ENCODE measurements around the gene HOXC11.

Gene HOXC11

DNA sequence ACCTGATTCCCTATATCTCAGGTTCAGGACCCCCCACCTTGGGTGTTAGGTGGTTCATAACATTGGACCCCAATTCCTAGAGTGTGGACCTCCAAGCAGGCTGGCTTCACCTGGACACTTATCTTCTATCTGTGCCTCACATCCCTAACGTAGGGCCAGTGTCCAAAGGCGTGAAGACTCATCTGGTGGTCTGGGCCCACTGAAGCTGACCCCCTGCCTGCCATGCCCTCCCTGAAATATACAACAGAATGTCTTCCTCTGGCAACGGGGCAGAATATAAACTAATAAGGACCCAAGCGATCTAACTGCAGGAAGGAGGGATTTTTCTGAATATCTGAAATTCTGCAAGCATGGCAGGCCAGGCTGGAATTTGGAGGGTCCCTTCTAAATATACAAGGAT is 28.7 kb upstream of the HOXC11 start:
- no peak for DNase-seq

DNA sequence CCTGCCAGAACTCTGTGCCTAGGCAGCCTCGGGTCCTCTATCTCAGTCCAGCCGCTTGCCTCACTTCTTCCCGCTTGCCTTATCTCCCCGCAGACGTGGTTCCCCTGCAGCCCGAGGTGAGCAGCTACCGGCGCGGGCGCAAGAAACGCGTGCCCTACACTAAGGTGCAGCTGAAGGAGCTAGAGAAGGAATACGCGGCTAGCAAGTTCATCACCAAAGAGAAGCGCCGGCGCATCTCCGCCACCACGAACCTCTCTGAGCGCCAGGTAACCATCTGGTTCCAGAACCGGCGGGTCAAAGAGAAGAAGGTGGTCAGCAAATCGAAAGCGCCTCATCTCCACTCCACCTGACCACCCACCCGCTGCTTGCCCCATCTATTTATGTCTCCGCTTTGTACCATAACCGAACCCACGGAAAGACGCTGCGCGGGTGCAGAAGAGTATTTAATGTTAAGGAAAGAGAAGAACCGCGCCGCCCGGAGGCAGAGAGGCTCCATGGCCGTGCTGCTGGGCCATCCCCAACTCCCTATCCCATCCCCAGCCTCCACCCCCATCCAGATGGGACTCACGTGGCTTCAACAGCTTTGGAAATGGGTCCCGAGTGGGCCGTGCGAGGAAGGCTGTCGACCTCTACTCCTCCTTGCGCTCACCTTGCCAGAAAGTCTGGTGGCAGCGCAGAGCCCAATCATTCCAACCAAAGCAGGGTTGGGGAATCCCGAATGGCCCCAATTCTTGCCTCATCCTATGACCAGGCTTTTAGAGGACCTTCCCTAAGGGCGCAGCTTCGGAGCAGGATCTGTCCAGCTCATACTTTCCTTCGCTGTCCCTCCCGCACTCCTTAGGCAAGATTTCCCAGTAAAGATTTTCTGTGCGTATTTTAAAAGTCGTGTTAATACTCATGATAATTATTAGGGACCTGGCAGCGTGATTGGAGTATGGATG is 27.7 kb upstream of the HOXC11 start:
- DNase-seq, result no peak

DNA sequence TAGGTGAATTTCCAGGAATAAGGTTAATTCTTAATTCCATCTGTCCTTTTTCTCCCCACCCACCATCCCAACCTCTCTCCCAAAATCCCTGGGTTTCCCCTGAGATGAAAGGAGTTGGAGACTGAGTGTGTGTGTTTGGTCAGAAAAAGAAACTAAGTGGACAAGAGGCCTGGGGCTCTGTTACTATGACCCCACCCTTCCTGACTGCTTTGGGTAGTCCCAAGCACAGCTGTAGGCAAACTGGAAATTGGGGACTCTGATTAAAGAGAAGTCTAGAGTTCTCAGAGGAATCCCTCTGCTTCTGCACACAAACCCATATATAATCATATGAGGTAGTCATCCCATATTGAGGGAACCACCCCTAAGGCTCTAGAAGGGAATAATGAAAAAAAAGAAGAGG is 25.2 kb upstream of the HOXC11 start:
- DNase-seq, result no peak

DNA sequence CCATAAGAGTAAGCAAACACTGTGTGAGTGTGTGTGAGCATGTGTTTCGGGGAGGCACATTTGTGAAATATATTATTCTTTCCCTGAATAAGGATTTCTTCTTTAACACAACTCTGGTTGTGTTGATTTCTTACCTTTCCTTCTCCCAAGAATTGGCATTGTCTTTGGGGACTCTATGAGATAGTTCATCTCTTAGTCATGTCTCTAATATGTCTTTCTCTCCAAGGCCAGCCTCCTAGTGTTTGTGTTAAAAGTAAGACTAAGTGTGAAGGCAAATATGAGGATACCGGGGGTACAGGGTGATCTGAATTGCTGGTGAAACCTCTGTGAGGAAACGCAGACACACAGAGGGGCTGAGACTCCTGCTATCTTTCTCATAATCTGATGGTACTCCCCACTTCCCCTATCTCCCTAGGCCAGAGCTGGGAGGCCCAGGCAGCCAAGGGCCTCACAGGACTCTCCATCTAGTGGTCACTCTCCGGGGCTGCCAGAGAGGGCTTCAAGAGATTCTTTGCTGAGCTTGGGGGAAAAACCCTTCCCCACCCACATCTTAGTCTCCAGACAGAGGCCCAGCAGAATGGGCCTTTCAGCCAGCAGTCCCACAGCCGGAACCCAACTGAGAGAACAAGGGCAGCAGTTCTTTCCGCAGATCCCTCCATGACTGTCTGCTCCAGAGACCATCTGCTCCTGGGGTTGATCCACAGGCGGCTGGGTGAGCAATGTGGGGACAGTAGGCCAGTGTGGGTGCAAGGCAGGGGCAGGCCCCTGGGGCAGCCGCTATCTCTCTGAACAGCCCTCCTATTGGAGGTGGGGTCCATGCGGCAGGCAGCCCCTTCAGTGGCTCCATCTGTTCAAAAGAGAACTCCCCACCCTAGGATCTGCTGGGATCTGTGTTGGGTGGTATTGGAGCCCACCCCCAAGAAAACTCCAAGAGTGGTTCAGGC is 24.0 kb upstream of the HOXC11 start:
- DNase-seq, result no peak

DNA sequence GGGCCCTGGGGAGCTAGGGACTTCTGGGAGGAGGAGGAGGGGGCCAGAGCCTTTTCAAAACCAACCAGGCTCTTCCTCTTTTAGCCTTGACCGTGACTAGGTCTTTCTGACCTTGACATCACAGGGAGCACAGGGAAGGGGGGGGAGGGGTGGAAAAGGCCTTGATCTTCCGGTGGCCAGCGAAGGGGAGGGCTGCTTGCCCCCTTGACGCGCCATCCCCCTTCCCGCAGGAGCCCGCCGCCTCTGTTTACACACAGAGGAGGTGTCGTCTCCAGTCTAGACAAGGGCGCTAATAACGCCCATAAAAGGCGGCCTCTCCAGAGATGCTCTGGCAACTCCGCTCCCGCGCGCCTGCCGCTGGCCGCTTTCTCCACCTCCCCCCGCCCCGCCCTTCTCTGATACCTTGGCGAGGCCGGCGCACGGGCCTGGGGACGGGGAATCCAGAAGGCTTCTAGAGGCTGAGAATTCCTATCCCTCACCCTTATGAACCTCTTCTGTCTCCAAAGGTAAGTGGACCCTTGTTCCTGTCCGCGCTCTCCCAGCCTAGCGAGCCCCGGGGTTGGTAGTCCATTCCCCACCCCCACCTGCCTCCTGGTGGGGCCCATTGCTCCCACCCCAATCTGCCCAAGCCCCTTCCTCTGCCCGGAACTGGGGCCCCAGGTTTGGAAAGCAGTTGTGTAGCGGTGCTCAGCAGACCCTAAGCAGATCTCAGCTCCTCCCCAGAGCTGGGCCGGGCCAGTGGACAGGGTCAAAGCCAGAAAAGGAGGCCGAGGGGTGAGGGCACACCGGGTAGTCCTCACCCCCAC is 23.1 kb upstream of the HOXC11 start:
- no peak for DNase-seq

DNA sequence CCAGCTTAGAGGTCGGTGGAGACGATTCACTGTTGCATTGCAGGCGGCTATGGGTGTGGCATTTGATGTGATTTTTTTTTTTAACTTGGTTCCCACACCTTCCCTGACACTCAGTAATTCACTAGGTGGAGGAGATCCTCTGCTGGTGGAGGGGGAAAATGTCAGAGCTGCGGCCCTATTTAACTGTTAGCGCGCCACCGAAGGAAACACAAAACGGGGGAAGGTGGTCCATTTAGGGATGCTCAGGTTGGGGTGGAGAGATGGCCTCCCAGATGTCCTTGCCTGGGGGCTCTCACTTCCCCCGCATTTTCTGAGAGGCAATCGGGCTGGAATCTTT is 22.5 kb upstream of the HOXC11 start:
- DNase-seq, result no peak

DNA sequence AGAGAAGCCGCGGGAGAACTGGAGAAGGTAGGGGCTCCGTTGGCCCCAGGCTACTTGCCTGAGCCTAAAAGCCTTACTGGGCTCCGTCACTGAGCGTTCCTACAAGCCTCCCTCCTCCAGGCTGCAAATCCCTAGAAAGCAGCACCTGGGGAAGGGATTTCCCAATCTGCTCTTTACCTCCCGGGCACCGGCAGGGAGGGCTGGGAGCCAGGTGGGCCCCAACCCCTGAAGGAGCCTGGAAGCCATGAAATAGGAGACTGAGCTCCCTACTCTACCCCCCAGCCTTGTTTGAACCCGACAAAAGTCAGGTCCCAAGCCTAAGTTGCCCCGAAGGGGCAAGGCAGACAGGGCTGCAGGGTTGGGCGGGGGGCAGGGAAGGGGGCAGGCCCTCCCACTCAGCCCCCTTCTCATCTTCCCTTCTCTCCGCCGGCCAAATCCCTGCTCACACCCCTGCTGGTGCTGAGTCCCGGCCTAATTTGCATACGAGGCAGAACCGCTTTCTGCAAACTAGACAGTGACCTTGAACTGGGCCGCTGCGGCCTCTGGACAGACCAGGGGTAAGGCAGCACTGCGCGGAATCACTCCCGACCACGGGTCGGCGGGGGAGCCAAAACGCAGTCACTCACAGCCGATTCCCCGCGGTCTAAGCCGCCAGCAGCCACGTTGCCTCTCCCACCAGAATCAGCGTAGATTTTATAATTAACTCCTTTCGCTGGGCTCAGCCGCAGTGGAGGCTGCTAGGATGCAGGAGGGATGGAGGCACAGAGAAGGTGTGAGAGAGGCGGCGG is 21.9 kb upstream of the HOXC11 start:
- no peak for DNase-seq

DNA sequence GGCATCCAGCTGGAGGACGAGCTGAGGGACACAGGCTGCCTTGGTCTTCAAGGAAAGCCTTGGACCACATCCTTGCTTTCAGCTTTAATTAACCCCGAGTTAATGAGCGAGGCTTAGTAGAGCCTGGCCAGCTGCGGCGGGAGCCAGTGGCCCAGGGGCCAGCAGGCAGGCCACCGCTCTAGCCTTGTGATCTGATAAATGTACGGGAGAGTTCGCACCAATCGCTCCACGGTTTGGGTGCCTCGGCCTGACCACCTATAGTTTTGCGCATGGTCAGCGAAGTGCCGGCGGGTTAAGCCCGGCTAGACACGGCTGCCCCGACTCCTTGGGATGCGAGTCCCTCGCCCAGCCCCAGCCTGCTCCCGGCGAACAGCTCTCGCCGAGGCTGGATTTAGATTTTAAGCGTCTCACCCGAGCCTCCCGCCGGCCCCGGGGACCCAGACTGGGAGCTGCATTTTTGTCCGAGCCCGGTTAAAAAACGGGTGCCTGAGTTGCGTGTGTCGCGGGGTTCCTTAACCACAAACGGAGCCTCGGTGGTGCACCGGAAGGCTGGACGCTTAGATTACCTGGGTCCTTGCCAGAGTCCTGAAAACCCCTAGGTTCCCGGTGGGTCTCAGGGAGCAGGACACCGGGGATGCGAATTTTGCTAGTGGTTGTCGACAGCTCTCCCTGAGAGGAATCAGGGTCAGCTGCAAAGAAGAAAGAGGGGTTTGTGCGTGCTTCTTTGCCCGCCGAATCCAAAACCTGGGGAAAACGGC is 21.2 kb upstream of the HOXC11 start:
- DNase-seq, result no peak

DNA sequence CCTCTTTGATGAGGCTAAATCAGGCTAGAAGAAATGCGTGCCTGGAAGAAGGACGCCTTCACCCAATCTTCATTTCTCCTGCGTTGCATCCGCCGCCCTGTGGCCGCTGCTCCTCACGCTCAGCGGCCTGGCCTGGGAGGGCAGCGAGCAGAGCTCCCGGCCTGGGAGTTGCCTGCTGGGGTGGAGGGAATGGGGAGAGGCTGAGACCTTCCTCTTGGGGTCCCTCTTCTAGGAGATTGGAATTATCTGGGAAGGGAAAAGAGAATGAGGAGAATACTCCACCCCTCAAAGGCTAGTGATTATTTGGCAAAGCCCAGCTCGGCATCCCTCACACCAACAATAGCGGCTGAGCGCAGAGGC is 20.6 kb upstream of the HOXC11 start:
- no peak for DNase-seq

DNA sequence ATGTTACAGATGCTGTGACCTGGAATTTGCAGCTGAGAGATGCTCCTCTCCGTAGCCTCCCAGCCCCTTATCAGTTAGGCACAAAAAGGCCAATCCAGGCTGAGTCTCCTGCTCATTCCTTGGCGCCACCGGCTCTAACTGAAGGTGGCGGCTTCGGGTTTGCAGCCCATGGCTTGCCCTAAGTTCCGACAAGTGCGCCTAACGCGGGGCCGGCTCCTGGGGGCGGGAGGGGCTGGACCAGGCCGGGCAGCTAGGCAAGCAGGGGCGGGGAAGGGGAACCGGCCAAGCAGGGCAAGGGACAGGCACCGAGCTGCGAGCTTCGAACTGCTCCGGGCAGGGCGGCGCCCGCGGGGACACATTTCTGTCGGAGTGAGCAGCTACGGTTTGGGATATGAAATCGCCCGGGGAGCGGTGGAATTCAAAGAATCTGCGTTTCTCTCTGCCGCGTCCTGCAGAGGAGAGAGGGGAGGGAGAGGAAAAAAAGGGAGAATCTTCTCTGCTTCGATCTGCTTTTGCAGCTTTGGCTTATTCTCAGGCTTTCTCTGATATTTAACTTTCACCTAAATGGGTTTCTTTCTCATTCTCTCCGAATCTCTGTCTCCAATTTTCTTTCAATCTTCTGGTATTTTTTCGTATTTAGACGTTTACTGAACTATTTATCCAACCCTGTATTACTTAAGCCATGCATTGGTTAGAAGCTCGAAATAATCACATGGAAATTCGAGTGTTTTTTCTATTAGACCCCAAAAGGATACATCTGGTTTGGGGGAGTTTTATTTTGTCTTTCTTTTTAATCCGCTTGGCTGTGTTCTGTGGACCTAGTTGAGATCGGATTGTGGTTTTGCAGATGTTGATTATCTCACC is 19.8 kb upstream of the HOXC11 start:
- no peak for DNase-seq

DNA sequence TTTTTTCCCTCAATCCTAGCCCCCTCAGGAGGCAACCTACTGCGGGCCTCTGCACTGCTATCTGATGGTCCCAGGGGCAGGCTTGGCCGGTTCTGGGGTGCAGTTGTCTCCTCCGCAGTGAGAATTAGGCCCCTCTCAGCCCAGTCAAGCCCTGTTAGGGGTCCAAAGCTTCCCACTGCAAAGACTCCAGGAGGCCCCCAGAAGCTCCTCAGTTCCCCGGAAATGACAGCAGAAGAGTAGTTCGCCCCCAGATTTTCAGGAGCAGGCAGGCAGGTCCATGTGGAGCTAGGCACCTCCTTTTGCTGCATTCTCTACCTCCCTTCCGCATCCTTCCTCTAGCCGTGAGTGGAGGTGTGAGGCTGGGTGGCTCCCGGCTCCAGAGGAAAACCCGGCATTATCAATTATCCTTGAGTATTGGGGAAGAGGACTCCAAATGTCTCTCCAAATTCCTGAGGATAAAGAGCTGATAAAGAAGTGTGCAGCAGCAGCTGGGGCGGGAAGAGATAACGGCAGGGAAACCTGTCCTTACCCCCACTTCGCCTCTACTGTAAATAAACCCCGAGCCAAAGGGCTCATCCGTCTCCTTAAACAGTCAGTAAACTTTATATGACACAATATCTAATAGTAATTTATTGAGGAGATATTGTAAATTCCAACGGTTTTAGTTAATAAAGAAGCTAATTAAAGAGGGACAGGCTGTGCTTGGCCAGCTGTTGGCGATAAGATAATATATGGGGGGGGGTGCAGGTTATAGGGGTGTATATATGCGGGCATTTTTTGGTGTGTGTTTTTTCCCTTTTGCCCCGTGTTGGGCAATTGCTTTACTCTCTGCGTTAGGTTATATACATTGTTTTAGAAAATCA is 18.9 kb upstream of the HOXC11 start:
- DNase-seq, result no peak

DNA sequence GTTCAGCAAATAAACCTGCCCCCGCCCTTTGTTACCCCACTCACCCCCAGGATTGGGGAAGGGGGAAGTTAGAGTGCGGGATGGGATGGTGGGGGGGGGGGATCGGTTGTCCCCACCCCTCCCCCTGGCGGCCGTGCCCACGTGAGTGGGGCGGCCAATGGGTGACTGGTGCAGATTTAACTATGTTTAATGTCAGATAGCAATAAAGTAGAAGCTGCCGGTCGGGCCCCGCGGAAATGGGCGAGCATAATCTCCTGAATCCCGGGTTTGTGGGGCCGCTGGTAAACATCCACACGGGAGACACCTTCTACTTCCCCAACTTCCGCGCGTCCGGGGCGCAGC is 18.3 kb upstream of the HOXC11 start, which contains the start of gene HOXC12:
HOXC12 (plus strand) TSS at position 210 of the 342 bp plus-strand sequence; CDS start at position 237, 27 bp downstream.
- DNase-seq, result no peak

DNA sequence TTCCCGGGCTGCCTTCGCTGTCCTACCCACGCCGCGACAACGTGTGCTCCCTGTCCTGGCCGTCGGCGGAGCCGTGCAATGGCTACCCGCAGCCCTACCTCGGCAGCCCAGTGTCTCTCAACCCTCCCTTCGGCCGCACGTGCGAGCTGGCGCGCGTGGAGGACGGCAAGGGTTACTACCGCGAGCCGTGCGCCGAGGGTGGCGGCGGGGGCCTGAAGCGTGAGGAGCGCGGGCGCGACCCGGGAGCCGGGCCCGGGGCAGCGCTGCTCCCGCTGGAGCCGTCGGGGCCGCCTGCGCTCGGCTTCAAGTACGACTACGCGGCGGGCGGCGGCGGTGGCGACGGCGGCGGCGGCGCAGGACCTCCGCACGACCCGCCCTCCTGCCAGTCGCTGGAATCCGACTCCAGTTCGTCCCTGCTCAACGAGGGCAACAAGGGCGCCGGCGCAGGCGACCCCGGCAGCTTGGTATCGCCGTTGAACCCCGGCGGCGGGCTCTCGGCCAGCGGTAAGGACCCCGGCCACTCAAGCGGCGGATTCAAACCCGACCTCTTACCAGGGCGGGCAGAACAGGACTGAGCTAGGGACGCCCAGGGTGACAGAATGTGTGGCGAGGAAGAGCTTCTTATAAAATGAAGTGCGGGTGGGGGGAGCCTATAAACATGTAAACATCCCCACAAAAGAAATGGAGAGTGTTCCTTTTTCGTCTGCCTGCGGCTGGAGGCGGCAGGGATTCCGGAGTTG is 17.7 kb upstream of the HOXC11 start:
- DNase-seq, result no peak

DNA sequence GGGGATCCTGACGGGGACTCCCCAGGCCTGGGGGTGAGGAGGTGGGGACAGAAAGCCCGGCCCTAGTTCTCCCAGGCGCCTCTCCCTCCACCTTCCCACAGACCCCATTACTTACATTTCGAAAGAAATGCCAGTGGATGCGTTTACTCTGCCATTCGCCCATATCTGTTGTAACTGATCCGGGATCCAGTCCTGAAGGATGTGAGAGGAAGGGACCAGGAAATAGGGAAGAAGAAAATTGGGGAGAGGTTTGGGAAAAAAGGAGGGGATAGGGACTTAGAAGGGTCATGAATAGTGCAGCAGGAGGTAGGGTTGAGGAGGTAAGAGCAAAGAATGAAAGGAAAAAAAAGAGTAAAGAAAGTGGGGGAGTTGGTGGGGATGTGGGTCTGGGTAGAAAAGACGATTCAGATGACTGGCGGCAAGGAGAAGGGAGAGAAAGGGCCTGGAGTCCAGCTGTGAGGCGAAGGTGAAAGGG is 17.1 kb upstream of the HOXC11 start:
- DNase-seq, result no peak

DNA sequence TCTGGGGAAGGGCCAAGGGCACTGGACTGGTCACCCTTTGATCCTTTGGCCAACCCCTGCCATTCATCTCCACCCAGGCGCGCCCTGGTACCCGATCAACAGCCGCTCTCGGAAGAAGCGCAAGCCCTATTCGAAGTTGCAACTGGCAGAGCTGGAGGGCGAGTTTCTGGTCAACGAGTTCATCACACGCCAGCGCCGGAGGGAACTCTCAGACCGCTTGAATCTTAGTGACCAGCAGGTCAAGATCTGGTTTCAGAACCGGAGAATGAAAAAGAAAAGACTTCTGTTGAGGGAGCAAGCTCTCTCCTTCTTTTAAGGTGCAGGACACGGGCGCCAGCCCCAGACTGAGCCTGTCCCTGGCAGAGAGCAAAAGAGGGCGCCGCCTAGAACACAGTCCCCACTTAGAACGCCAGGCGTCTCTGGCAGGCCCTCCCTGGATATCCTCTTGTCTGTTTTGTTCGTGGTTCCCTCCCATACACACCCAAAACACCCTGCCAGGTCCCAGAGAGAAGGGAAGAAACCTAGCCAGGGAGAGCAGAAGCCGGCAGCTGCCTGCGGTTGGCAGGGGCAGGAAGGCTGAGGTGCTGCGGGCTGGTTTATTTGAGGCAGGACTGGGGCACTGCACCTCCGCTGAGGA is 16.6 kb upstream of the HOXC11 start:
- no peak for DNase-seq

DNA sequence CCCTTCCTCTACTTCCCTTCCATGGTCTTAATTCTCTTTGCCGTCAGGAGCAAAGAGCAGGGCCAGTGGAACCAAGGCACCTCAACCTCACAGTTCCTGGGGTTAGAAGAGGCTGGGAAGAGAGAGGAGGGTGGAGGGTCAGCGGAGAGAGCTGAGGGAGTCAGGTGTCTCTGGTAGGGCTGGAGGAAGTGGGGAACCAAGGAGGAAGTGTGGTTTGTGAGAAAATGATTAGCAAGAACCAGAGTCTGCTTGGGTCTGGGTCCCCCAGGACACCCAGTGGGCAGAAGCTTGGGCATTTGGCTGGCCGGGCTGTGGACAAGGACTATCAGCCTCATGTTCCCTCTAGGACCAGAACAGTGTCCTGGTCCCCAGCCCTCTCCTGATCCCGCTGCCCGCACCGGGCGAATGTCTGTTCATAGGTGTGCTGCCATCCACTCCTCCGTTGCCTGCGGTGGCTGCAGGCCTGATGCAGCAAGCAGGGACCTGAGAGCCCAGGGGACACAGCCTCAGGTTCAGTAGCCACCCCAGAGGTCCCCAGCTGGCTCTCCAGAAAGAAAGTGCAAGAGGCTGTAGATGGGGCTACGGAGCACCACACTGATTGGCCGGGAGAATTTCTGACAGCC is 15.9 kb upstream of the HOXC11 start:
- no peak for DNase-seq

DNA sequence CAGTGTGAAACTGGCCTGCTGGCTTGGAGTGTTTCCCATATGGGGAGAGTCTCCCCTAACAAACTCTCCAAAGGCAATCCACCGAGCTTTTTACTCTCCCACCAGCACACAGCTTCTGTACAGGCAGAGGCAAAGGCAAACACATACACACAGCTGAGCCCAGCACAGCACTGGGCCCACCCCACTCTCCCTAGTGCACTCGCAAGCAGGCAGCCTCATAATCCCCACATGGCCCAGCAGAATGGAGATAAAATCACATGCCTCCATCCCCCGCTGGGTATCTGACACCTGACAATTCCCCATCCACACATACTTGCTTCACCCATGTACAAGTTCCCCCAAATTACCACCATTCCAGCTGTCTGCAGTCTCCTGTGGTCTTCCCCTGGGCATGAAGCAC is 14.8 kb upstream of the HOXC11 start:
- DNase-seq, result no peak

DNA sequence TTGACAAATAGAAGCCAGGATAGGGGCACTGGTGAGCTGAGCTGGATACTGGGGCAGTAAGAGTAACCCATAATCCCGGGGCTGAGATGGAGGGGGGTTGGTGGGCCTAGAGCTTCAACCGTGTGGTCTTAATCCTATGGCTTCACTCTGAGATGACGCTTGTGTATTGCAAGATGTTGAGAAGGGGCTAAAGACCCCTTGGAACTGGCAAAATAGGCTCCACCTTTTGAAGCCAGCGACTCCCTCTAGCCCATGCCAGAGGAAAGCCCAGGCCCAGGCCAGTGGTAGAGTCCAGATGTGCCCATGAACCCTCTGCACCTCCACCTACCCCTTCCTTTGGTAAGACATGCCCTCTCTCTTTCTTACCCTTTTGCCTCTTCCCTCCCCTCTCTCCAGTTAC is 13.6 kb upstream of the HOXC11 start:
- no peak for DNase-seq

Measured in activated CD4-positive, alpha-beta T cell treated with anti-CD3 and anti-CD28 coated beads for 4 hours (primary cell).